Measurements from ENCODE around the gene IRAK1BP1. TPM values are rescaled to one million over a fixed set of nuclear protein-coding genes. Genes with fewer than 3 reads are reported as not detected.
A peak's percentile ranks its signal among the peaks of the same experiment; 100 is the strongest.

The IRAK1BP1 gene
- total RNA-seq, 2 donors from 2014 or later = 5.7 to 6.4 TPM

GRCh38 chr6:78835817-78836216 lies 31.5 kb upstream of the IRAK1BP1 start:
- Mint-ChIP-seq H3K27me3 (ENCODE audit: insufficient read depth) (no peaks in the 10 kb centered on the region), H3K9me3 (no peaks in the 10 kb centered on the region), H3K27ac (no peak overlapping the region), H3K36me3 (ENCODE audit: low read depth) (no peaks in the 10 kb centered on the region), H3K4me3 (no peak overlapping the region), H3K4me1 (no peaks in the 10 kb centered on the region)
- no peak for DNase-seq
- TF ChIP-seq CTCF (conservative IDR thresholded peaks at IDR 0.05) = peak; percentile 49
- Histone ChIP-seq H3K36me3 (ENCODE audit: control insufficient read depth, insufficient read depth, low read length) (no peaks in the 10 kb centered on the region), H3K9me3 (ENCODE audit: control insufficient read depth, low read length) (no peaks in the 10 kb centered on the region), H3K4me3 (ENCODE audit: low read length) (no peak overlapping the region), H3K4me1 (ENCODE audit: control insufficient read depth, insufficient read depth, low read length) (no peaks in the 10 kb centered on the region), H3K9ac (ENCODE audit: extremely low read depth, low read length, poor library complexity, severe bottlenecking) (no peak overlapping the region), H3K27me3 (ENCODE audit: control insufficient read depth, insufficient read depth, low read length, poor library complexity, severe bottlenecking) (no peaks in the 10 kb centered on the region), H3K27ac (ENCODE audit: low read depth, low read length) (no peak overlapping the region)

- whole genome bisulfite sequencing, 2 experiments (ENCODE audit: insufficient coverage in 1 of 2, insufficient read length in 1 of 2) = 92 to 95% methylated on average over 2 to 3 of the region's 3 CpGs
- Mint-ChIP-seq H3K9me3 (no peaks in the 10 kb centered on the region), H3K27ac (no peak overlapping the region), H3K4me3 (no peak overlapping the region), H3K27me3 (ENCODE audit: insufficient read depth) (no peaks in the 10 kb centered on the region), H3K4me1 (no peaks in the 10 kb centered on the region), H3K36me3 (ENCODE audit: low read depth) (no peaks in the 10 kb centered on the region)
- H3K9me3 ChIP-seq (ENCODE audit: control insufficient read depth, low read length) = no peaks in the 10 kb centered on the region
- DNase-seq = no peak
- no peaks in the 10 kb centered on the region for H3K36me3 ChIP-seq (ENCODE audit: control insufficient read depth, insufficient read depth, low read length)
- no peak overlapping the region for H3K27ac ChIP-seq (ENCODE audit: low read depth, low read length)
- H3K4me3 ChIP-seq (ENCODE audit: low read length) = no peak overlapping the region
- no peak overlapping the region for H3K9ac ChIP-seq (ENCODE audit: extremely low read depth, low read length, poor library complexity, severe bottlenecking)
- no peaks in the 10 kb centered on the region for H3K27me3 ChIP-seq (ENCODE audit: control insufficient read depth, insufficient read depth, low read length, poor library complexity, severe bottlenecking)
- TF ChIP-seq CTCF (conservative IDR thresholded peaks at IDR 0.05) = no peak
- H3K4me1 ChIP-seq (ENCODE audit: control insufficient read depth, insufficient read depth, low read length) = no peaks in the 10 kb centered on the region
These were observed 30.8 kb upstream of the IRAK1BP1 start for GRCh38 chr6:78836598-78836997.

DNA sequence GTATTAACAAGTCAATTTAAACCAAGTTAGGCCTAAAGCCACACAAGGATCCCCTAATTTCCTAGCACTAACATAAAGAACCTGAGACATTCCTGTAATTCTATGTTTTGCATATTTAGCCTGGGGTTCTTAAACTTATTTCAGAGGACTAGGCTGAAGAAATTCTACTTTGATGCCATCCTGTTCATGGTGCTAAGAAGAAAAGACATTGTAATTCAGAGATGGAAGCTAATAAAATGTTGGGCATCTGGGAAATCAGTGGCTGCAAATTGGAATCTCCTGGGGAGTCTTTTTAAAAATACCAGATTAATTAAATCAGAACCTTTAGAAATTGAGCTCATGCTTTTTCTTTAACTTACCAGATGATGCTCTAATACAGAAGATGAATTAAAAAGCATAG lies 26.2 kb upstream of the IRAK1BP1 start:
- Histone ChIP-seq H3K9me3 (ENCODE audit: control insufficient read depth, low read length) (no peaks in the 10 kb centered on the region), H3K27me3 (ENCODE audit: control insufficient read depth, insufficient read depth, low read length, poor library complexity, severe bottlenecking) (no peaks in the 10 kb centered on the region), H3K4me1 (ENCODE audit: control insufficient read depth, insufficient read depth, low read length) (no peaks in the 10 kb centered on the region), H3K9ac (ENCODE audit: extremely low read depth, low read length, poor library complexity, severe bottlenecking) (no peak overlapping the region), H3K4me3 (ENCODE audit: low read length) (no peak overlapping the region), H3K36me3 (ENCODE audit: control insufficient read depth, insufficient read depth, low read length) (no peaks in the 10 kb centered on the region), H3K27ac (ENCODE audit: low read depth, low read length) (no peak overlapping the region)
- DNase-seq = no peak
- Mint-ChIP-seq H3K36me3 (ENCODE audit: low read depth) (no peaks in the 10 kb centered on the region), H3K9me3 (no peaks in the 10 kb centered on the region), H3K27ac (no peak overlapping the region), H3K27me3 (ENCODE audit: insufficient read depth) (no peaks in the 10 kb centered on the region), H3K4me1 (peaks cover 6% of the 10 kb centered on the region), H3K4me3 (no peak overlapping the region)
- TF ChIP-seq CTCF (conservative IDR thresholded peaks at IDR 0.05) = no peak
